HG03135 (cell line): ENCODE measurements around the gene CTU2.

Experiments
- ATAC-seq: cut with Tn5 transposase; IDR thresholded peaks from one replicate; pipeline ENCODE4 v1.9.1; 2021; ENCODE audit warnings: mild to moderate bottlenecking, moderate library complexity; ENCODE audit not compliant: unreplicated experiment

CTU2 gene

DNA sequence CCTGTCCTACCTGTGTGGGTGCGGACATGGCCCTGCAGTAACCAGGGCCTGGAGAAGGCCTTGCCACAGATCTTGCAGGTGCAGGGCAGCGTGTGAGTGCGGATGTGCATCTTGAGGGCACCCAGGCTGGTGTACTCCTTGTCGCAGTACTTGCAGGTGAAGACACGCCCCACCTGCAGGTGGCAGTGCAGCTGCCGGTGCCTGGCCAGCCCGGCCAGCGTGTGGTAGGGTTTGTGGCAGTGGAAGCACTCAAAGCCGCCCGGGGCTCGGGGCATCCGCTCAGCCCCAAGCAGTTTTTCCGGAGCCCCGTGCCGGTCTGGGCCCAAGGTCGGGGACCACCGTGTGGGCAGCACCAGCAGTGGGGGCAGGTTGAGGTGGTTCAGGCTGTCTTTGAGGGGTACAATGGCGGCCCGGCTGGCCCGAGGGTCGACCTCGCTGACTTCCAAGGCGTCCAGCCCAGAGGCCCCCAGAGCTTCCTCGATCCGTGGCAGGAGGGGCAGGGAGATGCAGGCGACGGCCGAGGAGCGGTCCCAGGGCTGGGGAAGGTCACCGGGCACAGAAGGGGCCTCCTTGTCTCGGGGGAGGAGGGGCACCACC is 25.1 kb upstream of the CTU2 start:
- ATAC-seq = no peak

DNA sequence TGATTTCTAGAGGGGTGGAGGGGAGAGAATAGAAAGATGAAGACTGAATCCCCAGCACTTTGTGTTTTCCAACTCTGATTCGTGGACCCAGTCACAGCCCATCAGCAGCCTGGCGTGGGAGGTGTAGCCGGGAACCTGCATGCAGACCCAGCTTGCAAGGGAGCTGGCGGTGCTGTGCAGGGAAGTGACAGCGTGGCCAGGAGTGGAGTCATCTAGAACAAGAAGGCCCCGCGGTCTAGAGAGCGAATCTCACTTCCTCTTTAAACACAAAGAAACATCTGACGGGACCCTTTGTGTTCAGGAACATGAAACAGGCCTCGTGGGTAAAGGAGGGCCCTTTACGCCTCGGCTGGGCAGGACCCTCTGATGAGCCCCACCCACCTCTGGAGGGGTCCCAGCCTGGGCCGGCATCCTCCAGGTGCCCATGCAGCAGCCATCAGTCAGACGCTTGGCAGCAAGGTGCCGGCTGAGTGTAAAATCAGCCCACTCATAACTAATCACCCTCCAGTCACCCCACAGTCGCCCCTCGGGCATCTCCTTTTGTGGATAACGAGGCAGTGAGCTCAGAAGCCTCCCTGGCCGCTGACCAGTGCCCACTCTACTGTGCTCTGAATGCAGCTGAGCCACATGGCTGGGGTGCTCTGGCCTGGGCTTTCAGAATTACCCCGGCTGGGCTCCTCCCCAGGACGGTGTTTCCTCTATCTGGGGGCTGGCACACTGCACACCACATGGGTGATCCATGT is 24.4 kb upstream of the CTU2 start:
- ATAC-seq = peak; percentile 67

DNA sequence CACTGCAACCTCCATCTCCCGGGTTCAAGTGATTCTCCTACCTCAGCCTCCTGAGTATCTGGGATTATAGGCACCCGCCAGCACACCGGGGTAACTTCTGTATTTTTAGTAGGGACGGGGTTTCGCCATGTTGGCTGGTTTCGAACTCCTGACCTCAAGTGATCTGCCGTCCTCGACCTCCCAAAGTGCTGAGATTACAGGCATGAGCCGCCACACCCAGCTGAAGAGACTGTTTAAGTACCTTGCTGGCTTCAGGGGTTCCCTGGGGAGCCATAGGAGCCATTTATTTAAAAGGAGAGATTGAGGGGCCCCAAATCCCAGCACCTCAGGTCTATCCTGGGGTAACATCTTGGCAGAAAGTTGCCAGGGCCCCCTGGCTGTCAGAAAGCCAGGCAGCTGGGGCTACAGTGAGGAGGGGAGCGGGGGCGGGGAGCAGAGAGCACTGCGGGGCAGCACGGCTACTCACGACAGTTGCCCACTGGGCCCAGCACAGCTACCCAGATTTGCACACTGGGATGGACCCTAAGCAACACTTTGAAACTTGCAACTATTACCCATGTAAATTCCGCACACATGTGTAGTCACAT is 21.6 kb upstream of the CTU2 start:
- ATAC-seq = no peak

DNA sequence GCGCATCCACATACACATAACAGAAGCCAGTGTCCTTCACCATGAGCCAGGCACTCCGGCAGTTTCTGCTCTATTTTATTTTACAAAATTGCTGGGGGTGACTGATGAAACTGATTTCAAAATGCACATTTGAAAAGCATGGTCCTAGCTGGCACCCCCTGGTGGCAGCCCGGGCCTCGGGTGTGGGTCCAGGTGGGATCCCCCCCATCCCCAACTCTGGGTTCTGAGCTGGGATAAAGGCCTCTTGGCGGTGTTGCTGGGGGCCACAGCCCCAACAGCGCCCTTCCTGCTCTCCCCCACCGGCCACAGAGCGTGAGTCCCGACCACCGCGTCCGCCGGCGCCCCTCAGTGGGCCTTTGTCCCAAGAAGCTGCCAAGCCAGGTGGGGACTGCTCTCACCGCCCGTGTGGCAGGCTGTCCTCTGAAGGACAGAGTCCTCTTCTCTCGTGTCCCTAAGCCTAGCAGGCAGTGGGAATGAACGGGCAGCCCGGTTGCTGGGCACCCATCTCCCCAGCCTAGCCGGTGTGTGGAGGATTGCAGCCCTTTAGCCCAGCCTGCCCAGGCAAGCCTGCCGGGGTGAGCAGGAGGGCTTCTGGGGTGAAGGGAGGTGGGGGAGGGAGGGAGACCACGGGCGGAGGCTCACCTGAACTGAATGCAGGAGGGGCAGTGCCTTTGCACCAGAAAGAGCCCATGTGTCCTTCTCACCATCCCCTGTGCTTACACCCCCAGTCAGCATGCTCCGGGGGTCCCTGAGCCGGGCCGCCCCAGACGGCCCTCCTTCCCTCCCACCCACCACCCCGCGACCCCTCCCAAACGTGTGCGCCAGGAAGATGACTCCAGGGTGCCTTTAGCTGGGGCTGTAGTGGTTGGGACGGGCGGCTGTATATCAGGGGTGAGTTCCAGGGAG is 20.9 kb upstream of the CTU2 start:
- no peak for ATAC-seq

DNA sequence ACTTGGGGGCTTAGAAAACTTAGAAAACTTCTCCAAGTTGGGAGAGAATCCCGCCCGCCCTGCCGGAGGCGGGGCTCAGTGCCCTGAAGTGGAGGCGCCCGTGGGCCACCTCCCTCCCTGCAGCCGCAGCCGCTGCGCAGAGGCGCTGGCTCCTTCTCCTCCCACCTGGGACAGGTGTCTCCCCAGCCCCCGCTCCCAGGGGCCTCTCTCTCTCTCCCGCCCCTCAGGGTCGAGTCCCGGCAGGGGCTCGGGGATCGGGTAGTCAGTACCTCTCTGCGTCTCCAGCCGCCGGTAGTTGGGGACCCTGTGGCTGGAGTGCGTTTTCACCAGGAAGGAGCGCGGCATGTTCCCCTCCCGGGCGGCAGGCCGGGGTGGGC is 20.3 kb upstream of the CTU2 start:
- ATAC-seq = no peak

DNA sequence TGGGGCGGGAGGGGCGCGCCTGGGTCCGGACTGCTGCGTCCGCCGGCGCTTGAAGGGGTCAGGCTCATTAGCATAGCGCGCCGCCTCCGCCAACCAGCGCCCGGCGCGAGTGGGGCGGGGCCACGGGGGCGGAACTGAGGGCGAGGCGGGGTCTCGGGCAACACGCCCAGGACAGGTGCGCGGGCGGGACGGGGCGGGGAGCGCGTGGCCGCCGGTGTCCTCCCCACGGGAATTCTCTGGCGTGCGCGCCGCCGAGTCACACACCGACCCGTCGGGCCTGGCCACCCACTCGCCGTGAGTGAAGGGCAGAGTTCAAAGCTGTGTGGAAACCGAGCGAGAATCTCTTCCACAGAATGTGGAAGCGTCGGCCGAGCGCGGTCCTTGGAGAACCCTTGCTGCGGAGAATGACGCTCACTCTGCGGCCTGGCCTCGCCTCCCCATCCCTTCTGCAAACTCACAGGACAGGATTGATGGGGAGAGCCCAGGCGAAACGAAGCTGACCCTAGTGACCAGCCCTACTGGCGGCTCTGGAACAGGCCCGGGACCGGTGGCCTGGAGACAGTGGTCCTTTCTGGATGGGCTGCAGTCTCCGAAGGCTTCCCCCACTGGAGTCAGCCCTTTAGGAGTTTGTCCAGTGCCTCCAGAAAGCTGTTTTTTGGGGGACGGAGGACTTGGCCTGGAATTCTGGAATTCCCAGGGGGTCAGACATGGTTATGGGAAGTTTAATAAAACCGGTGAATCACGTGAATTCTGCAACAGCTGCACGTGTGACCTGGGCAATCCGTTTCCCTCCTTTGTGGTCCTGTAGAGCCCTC is 19.7 kb upstream of the CTU2 start, which contains the start of gene SNAI3:
TSS of gene SNAI3 (minus strand) at position 69 of the 815 bp plus-strand sequence. CDS start 101 bp downstream, outside the sequence.
- ATAC-seq = peak; percentile 61

DNA sequence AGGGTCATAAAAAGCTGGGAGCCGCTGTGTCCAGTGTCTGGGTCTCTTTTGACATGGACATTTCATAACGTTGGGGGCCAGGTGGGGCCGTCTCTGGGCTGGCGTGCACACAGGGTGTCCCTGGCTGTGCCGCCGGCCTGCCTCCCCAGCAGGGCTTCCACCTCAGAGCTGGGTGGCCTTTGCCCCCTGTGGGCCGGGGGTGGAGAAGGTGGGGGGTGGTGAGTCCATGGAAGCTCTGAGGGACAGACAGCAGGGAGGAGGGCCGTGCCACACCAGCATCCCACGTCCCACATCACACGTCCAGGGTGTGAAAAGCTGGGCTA is 19.1 kb upstream of the CTU2 start:
- no peak for ATAC-seq

DNA sequence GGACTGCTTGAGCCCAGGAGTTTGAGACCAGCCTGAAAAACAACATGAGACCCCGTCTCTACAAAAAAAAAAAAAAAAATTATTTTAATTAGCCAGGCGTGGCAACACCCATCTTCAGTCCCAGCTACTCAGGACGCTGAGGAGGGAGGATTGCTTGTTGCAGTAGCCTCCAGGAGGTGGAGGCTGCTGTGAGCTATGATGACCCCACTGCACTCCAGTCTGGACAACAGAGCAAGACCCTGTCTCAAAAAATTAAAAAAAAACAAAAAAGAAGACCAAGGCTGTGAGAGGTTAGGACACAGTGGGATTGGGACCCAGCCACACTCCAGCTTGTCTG is 18.7 kb upstream of the CTU2 start:
- ATAC-seq = no peak

DNA sequence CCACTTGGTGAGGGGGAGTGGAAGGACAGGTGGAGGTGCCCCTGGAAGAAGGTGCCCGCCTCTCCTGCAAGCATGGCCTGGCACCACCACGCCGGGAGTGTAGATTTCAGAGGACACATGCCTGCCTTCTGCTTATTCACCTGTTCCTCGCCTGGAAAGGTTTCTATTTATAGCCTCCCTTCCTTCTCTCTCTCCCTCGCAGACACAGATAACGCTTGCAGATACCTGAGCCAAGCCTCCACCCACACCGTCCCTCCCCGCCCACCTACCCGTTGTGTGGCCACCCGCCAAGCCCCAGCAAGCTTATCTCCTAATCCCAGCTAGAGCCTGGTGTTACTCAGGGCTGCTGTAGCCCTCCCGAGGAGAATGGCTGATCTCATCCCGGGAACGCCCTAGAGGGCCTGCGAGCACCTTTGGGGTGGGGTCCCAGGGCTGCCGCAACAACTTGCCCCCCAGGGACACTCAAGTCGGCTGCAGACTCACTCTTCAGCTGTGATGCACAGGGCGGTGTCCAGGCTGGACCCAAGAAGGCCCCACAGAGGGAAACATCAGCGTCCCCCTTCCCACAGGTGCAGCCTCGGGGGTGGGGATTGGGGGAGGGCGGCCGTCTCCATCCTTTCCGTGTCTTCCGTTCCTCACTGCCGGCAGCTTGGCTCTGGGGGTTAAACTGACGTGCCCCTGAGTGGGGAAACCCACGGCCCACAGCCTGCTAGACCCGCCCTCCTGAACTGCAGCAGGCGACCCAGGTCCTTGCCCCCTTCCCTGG is 18.1 kb upstream of the CTU2 start:
- no peak for ATAC-seq

DNA sequence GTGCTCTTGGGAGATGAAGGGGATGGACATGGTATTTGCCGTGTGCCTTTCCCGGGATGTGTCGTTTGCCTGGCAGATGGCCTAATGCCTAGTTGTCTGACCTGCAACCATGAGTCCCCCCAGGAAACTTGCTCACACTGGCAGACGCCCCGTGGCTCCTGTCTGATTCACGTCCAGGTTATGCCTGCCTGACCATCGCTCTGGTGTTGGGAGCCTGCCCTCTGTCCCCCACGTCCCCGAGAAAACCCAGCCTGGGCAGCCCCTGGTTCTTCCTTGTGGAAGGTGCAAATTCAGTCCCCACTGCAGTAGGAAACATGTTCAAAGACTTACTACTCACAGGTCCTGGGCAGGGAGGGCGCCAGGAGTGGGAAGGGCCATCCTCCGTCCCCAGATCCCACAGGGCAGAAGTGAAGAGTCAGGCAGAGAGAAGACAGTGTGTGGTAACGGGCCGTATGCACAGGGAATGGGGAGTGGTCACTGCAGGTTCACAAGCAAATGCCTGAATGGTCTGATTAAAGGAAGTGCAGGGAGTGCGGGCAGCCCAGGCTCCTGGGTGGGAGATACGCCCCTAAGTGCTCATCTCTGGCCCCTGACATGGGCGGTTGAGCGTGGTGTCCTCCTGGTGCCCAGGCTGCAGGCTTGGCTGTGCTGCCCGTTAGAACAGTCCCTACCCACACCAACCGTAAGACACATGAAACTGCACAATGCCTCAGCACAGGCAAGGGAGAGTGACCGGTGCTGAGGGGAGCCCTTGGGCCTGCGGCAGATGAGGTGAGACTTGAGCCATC is 15.8 kb upstream of the CTU2 start:
- no peak for ATAC-seq

DNA sequence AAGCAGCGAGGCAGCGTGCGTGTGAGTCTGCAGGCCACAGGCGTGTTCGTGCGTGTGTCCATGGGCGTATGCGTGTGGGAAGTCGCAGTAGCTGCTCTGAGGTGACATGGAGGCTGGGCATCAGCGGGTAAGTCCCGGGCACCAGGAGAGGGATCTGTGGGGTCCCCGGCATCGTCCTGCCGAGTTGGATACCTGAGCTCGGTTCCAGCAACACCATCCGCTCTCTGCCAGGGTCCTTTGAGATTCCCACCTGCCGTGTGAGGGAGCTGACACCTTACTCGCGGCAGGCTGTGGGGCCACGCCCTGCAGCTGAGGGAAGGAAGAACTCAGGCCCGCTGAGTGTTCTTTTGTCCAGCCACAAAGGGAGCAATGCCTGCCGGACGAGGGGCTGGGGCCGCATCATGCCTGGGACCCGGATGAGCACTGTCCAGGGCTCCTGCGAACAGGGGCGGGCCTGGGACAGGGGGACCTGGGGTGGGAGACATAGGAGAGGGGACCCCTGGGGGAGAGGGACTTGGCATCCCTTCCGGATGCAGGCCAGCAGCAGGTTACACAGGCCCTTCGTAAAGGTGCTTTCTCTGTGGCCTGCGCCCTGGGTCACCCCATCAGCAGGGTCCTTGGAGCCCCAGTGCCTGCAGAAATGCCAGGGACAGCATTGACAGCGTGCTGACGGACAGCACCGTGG is 15.0 kb upstream of the CTU2 start:
- ATAC-seq = no peak

DNA sequence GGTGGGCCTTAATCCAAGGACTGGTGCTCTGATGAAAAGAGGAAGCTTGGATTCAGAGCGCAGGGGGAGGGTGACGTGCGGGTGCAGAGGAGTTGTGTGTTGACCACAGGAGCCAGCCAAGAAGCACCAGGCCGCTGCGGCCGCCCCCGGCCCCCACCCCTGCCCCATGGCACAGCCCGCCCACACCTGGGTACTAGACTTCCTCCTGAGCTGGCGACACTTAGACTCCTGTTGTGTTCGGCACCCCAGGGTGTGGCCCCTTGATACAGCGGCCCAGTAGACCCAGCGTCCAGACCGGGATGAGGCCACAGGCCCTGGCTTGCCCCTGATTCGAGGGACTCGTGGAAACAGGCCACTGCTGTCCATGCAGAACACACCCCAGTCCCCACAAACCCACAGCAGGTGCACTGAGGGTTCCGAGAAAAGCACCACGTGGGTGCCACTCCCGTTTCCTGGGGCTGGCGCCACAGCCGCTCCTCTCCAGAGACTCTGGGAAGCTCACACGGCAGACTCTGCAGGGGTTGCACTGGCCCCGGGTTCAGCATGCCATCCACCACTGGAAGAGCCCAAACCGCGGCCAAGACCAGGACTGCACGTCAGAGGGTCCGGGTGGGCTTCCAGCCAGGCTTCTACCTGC is 14.3 kb upstream of the CTU2 start:
- no peak for ATAC-seq

DNA sequence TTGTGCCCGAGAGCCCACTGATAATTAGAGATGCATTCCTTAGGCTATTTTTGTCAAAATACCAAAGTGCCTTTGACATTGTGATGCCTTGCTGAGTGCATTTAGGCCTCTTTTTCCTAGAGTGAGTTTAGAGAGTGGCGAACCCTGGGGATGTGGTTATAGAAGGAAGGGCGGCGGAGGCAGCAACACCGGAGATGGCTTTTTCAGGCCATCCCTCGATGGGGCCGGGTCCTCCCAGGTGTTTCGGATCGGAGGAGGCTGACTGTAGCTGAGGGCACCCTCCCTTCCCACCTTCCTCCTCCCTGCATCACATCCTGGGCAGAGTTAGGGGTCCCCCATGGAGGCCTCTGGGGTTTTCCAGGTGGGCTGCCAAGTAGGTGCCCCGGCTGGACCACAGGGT is 13.4 kb upstream of the CTU2 start:
- no peak for ATAC-seq

DNA sequence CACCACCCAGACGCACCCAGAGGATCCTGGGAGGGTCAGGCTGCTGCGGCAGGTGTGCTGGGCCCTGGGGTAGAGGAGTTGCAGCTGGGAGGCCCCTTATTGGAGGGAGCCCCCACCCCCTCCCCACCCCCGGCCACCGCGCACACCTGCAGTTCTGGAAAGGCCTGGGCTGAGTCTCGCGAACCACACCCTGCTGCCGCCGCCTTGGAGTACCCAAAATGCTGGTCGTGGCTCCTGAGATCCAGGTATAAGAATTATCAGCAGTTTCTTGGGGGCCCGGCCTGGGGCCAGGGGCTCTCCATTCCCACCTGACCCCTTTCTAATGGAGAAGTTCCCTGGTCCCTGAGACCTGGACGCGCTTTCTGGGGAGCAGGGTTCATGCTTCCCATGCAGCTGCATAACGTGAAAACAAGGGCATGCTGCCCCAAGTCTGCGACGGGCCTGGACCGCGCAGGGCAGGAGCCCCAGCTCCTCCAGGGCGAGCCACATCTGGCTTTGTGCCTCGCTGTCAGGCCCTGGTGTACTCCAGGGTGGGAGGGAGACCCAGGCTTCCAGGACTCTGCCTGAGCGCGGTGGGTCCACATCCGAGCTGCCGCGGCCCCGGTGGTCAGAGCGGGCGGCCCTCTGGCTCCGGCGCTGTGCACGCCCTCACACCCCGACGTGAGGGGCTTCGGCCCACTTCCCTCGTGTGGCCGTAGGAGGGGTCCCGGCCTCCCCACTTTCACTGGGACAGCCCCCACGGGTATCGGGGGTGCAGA is 12.7 kb upstream of the CTU2 start:
- ATAC-seq = no peak

DNA sequence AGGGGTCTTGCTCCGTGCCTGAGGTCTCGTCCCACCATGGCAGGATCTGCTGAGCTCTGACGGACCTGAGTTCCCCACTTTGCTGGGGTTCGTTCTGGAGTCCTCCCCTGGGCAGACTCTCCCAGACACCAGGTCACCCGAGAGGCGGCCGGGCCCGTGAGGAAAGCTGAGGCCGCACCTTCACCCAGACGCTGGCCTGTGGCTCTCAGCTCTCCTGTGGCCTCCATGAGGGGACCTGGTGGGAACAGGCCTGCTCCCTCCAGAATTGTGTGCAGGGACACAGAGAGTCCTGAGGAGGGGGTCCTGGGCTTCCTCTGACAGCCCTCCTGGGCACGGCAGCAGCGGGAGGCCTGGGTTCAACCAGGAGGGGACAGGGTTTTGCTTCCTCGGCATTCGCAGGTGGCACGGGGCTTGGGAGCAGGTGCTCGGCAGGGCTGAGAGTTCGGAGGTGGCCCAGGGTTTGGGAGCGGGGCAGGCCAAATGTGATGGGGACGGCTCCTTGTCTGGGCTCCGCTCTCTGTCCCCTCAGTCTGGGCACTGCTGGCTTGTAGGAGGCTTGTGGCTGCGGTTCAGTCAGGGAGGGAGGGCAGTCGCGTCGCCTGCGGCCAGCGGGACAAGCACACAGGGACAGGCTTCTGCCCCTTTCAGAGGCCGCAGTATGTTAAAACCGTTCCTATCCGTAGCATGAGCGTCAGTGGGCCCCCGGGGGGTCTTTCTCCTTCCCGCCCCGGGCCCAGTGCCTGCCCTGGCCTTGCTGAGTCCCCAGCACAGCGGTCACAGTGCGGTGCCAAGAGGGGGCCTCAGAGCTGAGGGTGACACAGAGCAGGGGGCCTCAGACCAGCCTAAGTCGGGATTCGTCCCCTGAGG is 11.8 kb upstream of the CTU2 start:
- ATAC-seq = no peak

DNA sequence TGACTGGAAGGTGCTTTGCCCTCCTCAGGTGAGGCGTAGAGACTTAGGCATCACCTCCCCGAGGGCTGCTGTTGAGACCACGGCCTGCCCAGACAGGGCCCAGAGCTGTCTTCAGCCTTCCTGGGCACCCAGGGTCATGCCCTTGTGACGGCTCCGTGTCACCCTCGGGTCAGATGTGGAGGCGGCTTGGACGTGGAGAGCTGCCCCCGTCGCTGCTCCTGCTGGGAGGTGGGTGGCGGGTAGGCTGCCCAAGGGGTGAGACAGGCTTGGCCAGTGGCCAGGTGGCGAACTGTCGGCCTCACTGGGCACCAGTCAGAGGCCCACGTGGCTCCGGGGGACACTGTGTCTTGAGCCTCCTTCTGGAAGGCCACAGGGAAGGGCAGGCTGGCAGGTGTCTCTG is 11.1 kb upstream of the CTU2 start:
- ATAC-seq = no peak

DNA sequence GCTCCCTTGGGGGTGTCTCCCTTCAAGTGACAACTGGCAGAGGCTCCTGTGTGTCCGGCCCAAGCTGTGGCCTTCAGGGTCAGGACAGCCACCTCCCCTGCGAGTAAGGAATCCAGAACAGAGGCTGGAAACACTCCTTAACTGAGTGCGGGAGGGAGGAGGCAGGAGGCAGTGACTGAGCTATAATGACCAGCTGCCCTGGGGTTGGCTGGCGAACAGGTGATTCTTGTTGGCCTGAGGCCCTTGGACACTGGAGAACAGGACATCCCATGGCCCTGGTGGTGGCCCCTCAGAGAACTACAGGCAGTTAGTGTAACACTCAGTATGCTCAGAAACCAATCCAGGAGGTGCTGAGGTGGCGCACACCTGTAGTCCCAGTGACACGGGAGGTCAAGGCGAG is 10.6 kb upstream of the CTU2 start:
- ATAC-seq = no peak
